Measurements from ENCODE around the gene TTLL4.

Gene TTLL4
- total RNA-seq = 13.8 to 92.5 (median 46.6) reads per million in 18 experiments

GRCh38 chr2:218710687-218711549, at the start of gene TTLL4:
TSS of gene TTLL4 (plus strand) at chr2:218710835. CDS start at chr2:218737677, 26,842 bp downstream.
- peak; percentile 99 for DNase-seq

DNA sequence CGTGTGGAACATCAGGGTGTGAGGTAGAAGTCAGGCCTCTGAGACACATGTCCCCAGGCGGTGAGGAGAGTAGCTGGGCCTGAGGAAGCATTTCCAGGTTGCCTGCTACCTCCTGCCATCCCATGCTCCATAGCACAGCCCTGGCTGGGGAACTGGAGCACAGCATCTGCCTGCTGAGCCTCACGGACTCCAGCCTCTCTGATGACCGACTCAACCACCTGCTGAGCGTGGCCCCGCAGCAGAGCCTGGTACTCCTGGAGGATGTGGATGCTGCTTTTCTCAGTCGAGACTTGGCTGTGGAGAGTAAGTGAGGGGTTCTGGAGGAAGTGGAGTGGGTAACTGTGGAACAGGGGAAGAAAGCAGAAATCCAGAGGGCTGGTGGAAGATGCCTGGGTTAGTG, 48.3 kb upstream of the TTLL4 start:
- DNase-seq = no peak

- DNase-seq = no peak
Observed at GRCh38 chr2:218662827-218663226, 47.8 kb upstream of the TTLL4 start.

- DNase-seq = no peak
Observed at GRCh38 chr2:218663901-218664300, 46.7 kb upstream of the TTLL4 start.

GRCh38 chr2:218664653-218665052, 46.0 kb upstream of the TTLL4 start:
- no peak for DNase-seq

DNA sequence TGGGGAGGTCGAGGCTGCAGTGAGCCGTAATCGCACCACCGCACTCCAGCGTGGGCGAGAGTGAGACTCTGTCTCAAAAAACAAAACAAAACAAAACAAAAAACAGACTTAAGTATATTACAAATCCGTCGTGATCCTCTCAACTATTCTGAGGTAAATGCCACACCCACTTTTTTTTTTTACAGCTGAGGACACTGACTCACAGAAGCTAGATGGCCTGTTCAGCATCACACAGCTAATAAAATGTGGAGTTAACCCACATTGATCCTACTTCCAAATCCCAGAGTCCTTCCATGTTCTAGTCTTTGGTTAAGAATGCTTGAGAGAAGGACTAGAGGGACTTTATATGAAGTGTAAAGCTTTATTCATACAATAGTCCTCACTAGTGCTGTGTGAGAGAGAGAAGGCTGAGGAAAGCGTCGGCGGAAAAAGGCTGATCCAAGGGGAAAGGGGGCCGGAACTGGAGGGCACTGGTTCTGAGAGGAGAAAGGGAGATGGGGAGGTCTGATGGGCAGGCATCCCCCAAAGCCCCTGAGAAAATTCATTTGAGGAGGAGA, 39.5 kb upstream of the TTLL4 start:
- peak in 1 of 2 donors; percentile 8 for DNase-seq

DNA sequence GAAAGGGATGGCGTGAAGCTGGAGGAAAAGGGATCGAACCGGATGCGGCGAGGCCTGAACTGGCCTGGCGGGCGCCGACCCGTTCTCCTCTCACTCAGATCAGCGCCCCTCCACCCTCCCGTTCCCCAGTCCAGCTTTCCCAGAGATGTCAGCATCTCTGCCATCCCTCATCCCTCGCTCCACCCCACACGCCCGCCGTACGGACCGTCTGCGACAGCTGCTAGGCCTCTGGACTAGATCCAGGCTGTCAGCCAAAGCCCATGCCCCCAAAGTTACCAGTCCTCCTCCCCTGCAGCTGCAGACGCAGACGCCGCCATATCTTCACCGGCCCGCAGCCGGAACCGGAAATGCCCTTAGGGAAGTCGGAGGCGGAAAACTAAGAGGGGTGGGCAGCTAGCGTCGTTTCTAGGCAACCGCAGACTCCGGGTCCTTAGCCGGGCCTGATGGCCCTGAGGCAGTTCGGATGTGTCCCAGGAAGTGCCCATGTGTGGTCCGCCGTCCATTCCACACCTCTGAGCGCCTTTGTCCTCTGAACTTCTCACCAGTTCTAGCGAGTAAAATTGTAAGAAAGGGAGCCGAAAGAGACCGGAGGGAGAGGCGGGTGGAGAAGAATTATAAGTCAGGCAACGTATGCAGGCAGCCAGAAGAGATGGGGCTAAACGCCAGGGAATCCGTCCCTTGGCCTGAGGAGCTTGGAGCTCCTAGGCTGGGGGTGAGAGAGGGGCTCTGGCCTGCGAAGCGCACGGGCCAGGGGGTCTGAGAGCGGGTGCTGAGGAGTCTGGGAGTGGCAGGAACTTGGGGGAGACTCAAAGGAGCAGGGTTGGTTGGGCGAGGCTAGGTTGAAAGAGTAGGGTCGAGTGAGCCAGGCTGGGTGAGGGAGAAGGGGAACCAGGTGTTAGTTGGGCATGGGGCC, 38.7 kb upstream of the TTLL4 start, which contains the start of the genes RNF25 and STK36:
Gene RNF25, minus strand, starts transcription at position 349 of the 913 bp plus-strand sequence. Its CDS starts 32 bp downstream, at position 317.
Gene STK36, plus strand, starts transcription at position 433 of the 913 bp plus-strand sequence. CDS start 744 bp downstream, outside the sequence.
- peak; percentile 76 to 86 for DNase-seq

DNA sequence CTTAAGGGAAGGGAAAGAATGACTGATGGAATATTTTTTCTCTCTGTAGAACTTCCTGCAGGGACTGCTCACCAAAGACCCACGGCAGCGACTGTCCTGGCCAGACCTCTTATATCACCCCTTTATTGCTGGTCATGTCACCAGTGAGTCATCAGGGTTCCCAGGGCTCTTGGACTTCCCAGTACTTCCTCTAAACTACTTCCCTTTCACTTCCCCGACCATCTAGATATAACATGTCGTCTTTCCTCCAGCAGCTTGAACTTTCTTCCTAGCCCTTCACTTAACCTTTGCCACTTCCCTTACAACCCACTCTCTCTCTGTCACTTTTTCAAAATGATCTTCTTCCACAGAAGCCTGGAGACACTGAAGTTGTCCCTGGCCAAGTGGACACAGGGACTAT, 31.5 kb upstream of the TTLL4 start:
- peak; percentile 86 to 91 for DNase-seq

DNA sequence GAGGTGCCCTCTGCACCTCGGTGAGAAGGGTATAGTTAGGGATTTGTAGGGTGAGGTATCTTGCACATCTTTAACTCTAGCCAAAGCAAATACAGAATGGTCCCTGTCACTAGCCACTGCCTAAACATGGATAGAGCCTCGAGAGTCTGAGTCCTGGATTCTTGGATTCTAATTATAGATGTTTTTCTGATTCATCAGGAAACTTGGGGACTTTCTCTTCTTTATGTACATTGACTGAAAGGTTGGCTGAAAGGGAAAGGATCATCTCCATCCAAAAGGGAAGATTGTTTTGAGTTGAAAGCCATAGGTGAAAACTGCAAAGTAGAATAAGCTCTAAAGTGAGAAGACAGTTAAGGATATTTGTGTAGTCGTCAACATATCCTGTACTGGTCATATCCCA, 30.6 kb upstream of the TTLL4 start:
- DNase-seq = no peak

DNA sequence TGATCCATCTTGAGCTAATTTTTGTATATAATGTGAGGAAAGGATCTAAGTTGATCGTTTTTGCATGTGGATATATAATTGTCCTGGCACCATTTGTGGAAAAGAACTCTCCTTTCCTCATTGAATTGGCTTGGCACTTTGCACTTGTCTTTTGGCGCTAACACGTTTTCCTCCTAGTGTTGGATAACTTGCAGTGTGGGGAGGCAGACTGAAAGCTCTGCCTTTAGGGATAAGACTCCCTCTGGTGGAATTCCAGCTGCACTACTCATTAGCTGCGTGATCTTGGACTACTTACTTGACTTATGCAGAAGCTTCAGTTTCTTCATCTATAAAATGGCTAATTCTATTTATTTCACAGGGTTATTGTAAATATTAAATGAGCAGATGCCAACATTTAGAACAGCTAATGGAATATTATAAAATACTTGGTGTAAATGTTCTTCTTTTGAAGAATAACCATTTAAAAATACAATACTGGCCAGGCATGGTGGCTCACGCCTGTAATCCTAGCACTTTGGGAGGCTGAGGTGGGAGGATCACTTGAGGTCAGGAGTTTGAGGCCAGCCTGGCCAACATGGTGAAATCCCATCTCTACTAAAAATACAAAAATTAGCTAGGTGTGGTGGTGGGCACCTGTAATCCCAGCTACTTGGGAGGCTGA, 23.1 kb upstream of the TTLL4 start:
- DNase-seq = peak; percentile 86 to 87

DNA sequence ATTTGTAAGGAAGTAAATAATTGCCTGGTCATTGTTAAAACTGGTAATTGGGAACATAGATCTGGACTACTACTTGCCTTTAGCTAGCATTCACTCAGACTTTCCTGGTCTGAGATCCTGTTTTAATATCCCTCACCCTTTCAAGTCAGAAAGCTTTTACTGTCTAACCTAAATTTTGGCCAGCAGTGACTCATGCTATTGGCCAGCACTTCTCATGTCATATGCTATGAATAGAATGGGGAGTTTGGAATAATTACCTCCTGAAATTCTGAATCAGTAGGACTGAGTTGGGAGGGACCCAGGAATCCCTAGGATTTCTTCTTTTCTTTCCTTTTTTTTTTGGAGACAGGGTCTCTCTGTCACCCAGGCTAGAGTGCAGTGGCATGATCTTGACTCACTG, 19.4 kb upstream of the TTLL4 start:
- no peak for DNase-seq

GRCh38 chr2:218694405-218695145, 16.1 kb upstream of the TTLL4 start:
- DNase-seq = no peak

DNA sequence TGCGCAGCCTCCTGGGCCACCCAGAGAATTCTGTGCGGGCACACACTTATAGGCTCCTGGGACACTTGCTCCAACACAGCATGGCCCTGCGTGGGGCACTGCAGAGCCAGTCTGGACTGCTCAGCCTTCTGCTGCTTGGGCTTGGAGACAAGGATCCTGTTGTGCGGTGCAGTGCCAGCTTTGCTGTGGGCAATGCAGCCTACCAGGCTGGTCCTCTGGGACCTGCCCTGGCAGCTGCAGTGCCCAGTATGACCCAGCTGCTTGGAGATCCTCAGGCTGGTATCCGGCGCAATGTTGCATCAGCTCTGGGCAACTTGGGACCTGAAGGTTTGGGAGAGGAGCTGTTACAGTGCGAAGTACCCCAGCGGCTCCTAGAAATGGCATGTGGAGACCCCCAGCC, 11.8 kb upstream of the TTLL4 start:
- DNase-seq = no peak

- DNase-seq = no peak
Observed at GRCh38 chr2:218701806-218702205, 8.8 kb upstream of the TTLL4 start.

- DNase-seq = no peak
Observed at GRCh38 chr2:218703341-218703740, 7.3 kb upstream of the TTLL4 start.

GRCh38 chr2:218708086-218708485, 2.5 kb upstream of the TTLL4 start:
- no peak for DNase-seq

DNA sequence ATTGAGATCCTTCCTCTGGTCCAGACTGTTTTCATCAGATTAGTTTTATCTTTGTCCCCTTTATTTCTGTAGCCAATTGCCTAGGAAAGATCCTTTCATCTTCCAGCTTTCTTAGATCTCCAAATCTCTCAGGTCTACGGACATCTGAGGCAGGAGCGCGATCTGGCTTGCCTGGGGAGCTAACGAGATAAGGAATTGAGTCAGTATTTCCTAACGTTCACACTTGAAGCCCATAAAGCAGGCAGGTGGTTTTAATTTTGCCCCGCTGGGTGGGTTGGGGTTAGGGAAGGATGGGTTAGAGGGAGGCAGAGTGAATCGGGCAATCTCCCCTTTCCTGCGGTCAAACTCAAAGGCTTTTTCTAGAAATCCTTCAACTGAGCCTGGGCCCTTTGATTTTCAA, 727 bp upstream of the TTLL4 start:
- DNase-seq = no peak

GRCh38 chr2:218710334-218710686, 325 bp upstream of the TTLL4 start:
- no peak for DNase-seq

DNA sequence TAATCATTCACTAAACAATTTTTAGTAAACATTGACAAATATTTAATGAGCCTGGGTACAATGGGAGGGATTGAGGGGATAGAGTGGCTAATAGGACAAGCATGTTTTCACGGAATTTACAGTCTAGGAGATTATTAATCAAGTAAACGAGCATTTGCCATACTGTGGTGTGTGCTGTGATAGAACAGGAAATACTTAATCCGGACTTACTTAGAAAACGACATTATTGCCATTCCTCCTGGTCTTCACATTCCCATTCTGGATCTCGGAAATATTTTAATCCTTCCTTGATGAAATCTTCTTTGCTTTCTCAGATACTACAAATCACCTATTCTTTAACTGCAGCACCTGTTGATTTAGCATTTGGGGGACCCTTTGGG, 905 bp downstream of the TTLL4 start:
- DNase-seq = no peak

GRCh38 chr2:218713922-218714321, 3.3 kb downstream of the TTLL4 start:
- DNase-seq = peak in 1 of 2 donors; percentile 32

GRCh38 chr2:218716070-218716469, 5.4 kb downstream of the TTLL4 start:
- DNase-seq = no peak

- DNase-seq = no peak
Observed at GRCh38 chr2:218717262-218717661, 6.6 kb downstream of the TTLL4 start.

All from inflammatory macrophage (primary cell).